Left colon (tissue), 2 donors: Measurements from ENCODE around the gene CYGB. TPM values are rescaled to one million over a fixed set of nuclear protein-coding genes. Genes with fewer than 3 reads are reported as not detected.
"Not testable (repeated sequence)": the region's sequence is repeated elsewhere in the genome, so short reads cannot be mapped to it uniquely, and the experiment has no call there.

Experiments used
- ATAC-seq: fragments of 200-7000 bp; cut with Tn5 transposase; one replicate; pipeline ENCODE4 v1.9.1; 2020; ENCODE audit warnings: mild to moderate bottlenecking, moderate library complexity
- DNase-seq, 2 donors: peaks; one replicate each; pipeline ENCODE4 v3.0.0-alpha.2; 2020
- intact Hi-C, 2 donors: fragments of 100-400 bp; cut with DNase I in 1 of 2; cut with micrococcal nuclease in 1 of 2; formaldehyde crosslinking; loops; one replicate each; pipeline versions ENCODE4 v1.11.2 to v1.14.0; 2022; cut with DNase I, micrococcal nuclease
- total RNA-seq, 2 donors: library from RNA; stranded (reverse); fragmentation: NEBNext Ultra II Directional; extraction: Animal tissue kit (Norgen Biotek cat#: 25700); gene quantifications; one replicate each; pipeline ENCODE4 v1.2.1, GENCODE V29; 2021
- donor health status: DM: no; HTN: no; CAD: no.
- donor health status: DM: yes; HTN: yes; CAD: no.

Gene CYGB
- total RNA-seq, 2 donors from 2014 or later = 9.0 to 12.2 TPM

- DNase-seq = no peak
- intact Hi-C loops = no loop called here
- peak; percentile 7 for ATAC-seq
Observed at GRCh38 chr17:76569607-76570279, 32.2 kb upstream of the CYGB start.

GRCh38 chr17:76568811-76569221, 31.3 kb upstream of the CYGB start:
- ATAC-seq = no peak
- intact Hi-C loops = no loop called here
- DNase-seq = no peak

GRCh38 chr17:76567634-76568432, 30.3 kb upstream of the CYGB start:
- intact Hi-C loops = no loop called here
- DNase-seq (no peak), ATAC-seq (peak; percentile 5)

- ATAC-seq = no peak
- no peak for DNase-seq
- intact Hi-C loops = no loop called here
Observed at GRCh38 chr17:76566988-76567431, 29.5 kb upstream of the CYGB start.

GRCh38 chr17:76566613-76566943, 29.1 kb upstream of the CYGB start:
- DNase-seq (no peak), ATAC-seq (no peak)
- intact Hi-C loops = no loop called here

GRCh38 chr17:76565728-76566612, 28.5 kb upstream of the CYGB start:
- no peak for ATAC-seq

GRCh38 chr17:76564991-76565727, 27.6 kb upstream of the CYGB start:
- peak; percentile 35 for ATAC-seq
- DNase-seq, intact Hi-C loops: not testable (repeated sequence)

More at GRCh38 chr17:76565728-76566612, 28.5 kb upstream of the CYGB start:
- intact Hi-C loops = no loop called here
- DNase-seq = no peak

- intact Hi-C loops, ATAC-seq, DNase-seq: not testable (repeated sequence)
Observed at GRCh38 chr17:76563359-76563758, 25.9 kb upstream of the CYGB start.

GRCh38 chr17:76562734-76563148, 25.2 kb upstream of the CYGB start:
- intact Hi-C loops = no loop called here
- no peak for ATAC-seq

GRCh38 chr17:76561799-76562268, 24.3 kb upstream of the CYGB start:
- DNase-seq = no peak
- ATAC-seq = no peak
- intact Hi-C loops = no loop called here

More at GRCh38 chr17:76562734-76563148, 25.2 kb upstream of the CYGB start:
- no peak for DNase-seq

- ATAC-seq (no peak), DNase-seq (no peak)
- intact Hi-C loops = no loop called here
Observed at GRCh38 chr17:76561332-76561731, 23.8 kb upstream of the CYGB start.

GRCh38 chr17:76560877-76561221, 23.3 kb upstream of the CYGB start:
- ATAC-seq (no peak), DNase-seq (no peak)
- intact Hi-C loops = no loop called here

- no peak for DNase-seq
- no peak for ATAC-seq
- intact Hi-C loops = no loop called here
Observed at GRCh38 chr17:76560036-76560876, 22.7 kb upstream of the CYGB start.

GRCh38 chr17:76559460-76559859, 22.0 kb upstream of the CYGB start:
- ATAC-seq, DNase-seq: not testable (repeated sequence)
- intact Hi-C loops = loop anchor here in 1 of 2 donors (5.0 kb wide), 1 partner anchor 158 kb away; no protein-coding TSS in a partner anchor

GRCh38 chr17:76558198-76559095, 20.9 kb upstream of the CYGB start:
- ATAC-seq (peak; percentile 31), DNase-seq (no peak)

GRCh38 chr17:76557368-76558197, 20.1 kb upstream of the CYGB start:
- ATAC-seq (peak; percentile 95), DNase-seq (peak; percentile 95 to 96)
- intact Hi-C loops = loop anchor here in 1 of 2 donors (5.0 kb wide), 1 partner anchor 160 kb away; no protein-coding TSS in a partner anchor

More at GRCh38 chr17:76558198-76559095, 20.9 kb upstream of the CYGB start:
- intact Hi-C loops = loop anchor here in 1 of 2 donors (5.0 kb wide), 1 partner anchor 159 kb away; no protein-coding TSS in a partner anchor
